CD4-positive, alpha-beta T cell treated with Interleukin-4 for 4 hours (primary cell): ENCODE measurements around the gene EFNA1.
"Not testable (repeated sequence)": the region's sequence is repeated elsewhere in the genome, so short reads cannot be mapped to it uniquely, and the experiment has no call there.

Experiments used
- DNase-seq: peaks from one replicate; pipeline ENCODE4 v3.0.0-alpha.2; 2020

The EFNA1 gene

DNA sequence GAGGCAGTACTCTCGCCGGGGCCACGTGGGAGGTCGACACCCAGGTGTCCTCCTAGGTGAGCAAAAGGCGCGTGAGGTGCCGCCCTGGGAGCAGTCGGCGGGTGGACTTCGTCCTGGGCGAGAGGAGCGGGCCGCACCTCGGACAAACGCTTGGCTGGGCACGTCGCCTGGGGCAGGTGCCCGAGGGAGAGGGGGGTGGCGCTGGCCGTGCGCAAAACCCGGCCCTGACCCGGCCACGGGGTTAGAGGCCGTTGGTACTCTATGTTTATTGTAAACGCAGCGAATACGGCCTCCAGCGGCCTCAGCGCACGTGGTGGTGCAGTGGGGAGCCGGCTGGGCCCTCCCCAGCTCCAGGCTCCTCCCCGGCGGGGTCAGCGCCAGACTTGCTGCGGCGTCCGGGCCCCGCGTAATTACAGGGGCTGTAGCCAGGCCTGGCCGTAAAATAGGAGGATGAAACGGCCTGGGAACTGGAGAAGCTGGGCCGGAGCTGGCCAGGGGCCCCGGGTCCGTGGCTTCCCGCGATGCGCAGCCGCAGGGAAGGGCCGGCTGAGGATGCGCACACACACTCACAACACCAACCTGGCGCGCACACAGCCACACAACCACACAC, 1.6 kb upstream of the EFNA1 start:
- no peak for DNase-seq

DNA sequence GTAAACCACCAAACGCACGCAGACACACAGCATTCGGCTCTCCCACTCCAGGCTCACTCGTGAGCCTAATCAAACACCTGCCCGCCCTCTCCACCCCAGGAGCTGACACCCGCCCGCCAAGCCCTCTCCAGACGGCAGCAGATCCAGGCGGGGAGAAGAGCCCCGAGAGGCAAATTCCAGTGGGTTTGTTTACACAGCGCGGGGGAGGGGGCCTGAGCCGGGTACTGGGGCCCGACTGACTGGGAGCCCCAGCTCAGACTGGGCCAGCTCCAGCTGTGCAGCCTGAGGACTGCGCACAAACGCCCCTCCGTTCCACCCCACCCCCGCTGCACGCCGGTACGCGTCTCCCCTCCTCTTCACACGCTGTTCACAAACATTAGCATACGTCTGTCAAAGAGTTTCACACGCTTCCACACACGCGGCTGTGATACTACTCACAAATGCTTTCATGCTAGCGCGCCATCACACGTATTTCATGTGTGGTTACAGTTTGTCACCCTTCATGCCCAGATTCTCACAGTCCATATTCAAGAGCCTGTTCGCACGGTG, 1.0 kb upstream of the EFNA1 start:
- DNase-seq = peak; percentile 39

DNA sequence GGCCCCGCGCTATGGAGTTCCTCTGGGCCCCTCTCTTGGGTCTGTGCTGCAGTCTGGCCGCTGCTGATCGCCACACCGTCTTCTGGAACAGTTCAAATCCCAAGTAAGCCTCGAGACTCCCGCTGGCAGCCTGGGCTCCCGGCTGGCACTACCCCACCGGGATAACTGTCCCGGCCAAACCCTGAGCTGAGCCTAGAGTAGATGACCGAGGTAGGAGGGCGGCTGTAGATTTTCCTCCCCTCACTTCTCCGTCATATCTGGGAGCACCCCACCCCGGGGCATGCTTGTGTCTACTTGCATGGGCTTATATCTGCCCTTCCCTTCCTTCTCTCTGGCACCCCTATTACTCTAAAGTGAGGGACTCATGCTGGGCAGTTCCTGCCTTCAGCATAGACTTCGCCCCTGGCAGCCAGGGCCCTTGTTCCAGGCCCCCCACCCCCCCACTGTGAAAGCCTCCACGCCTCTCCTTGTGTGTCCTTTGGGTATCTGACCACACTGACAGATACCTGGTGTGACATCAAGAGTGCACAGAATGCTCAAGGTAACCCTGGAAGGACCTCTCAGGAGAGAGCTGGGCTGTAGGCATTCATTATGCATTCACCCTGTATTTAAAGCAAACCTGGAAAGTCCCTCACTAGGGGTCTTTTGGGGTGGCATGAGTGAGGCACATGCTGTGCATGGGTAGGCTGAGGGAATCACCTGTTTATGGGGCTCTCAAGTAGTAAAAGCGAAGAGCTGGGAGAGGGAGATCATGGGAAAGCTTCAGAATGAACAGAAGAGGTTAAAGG, 485 bp downstream of the EFNA1 start:
- DNase-seq = no peak

DNA sequence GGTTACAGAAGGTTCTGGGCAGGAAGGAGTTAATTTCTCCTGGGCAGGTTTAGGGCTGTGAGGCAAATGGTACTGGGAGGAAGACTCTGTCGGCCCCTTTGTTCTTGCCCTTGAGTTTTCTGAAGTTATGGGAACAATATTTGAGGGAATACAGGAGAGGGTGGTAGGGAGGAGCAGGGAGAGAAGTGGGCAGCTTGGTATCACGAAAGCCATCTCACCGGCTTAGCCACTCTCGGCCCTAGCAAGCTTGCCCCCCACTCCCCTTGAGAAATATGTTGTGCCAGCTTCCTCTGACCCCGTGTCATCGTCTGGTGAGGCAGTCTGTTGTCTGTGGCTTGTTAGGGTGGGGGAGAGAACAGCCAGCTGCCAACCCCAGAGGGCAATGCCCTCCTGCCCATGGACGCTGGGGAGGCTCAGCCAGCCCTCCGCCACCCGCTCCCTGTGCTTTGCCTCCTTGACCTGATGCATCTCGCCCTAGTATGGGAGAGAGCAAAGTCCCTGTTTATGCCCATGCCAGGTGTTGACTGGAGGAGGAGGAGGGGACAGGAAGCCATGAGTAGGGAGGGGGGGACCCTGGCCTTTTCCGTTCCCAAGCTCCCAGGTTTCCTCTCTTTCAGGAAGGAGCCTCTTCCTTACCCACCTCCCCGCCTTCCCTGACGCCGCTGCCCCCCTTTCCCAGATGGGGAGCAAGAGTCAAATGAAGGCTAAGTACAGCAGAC, 1.2 kb downstream of the EFNA1 start:
- DNase-seq = no peak

DNA sequence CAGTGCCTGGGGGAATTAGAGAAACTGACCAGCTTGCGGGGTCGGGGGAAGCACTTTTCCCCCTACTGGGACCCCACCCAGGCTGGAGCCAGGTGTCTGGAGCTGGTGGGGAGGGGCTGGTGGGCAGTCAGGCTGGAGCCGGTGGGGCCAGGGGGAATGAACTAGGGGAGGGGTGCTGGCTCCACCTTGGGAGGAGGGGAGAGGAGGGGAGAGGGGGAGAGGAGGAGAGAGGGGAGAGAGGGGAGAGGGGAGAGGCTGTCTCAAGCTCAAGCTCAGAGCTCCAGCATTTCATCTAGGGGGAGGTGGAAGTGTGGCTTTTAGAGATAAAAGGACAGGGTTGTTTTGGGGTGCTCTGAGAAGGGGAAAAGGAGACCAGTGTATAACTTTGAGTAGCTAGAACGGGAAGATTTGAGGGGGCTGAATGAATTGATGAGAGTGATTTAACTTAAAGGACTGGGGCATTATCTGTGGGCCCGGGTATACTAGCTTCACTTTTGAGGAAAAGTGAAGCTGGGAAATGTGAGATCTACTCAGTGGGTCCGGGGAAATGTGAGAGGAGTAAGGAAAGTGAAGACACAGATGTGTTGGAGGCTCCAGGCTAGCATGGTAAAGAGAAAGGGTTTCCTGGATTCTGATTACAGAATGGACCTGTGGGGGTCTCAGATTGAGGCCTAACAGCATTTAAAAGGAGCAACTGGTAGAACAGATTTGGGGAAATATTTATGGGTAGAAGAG, 2.8 kb downstream of the EFNA1 start:
- DNase-seq = no peak

DNA sequence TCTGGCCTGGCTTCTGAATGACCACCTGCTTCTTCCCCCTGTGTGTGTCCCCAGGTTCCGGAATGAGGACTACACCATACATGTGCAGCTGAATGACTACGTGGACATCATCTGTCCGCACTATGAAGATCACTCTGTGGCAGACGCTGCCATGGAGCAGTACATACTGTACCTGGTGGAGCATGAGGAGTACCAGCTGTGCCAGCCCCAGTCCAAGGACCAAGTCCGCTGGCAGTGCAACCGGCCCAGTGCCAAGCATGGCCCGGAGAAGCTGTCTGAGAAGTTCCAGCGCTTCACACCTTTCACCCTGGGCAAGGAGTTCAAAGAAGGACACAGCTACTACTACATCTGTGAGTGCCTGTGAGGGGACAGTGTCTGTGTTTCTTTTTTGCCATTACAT, 3.6 kb downstream of the EFNA1 start:
- no peak for DNase-seq

DNA sequence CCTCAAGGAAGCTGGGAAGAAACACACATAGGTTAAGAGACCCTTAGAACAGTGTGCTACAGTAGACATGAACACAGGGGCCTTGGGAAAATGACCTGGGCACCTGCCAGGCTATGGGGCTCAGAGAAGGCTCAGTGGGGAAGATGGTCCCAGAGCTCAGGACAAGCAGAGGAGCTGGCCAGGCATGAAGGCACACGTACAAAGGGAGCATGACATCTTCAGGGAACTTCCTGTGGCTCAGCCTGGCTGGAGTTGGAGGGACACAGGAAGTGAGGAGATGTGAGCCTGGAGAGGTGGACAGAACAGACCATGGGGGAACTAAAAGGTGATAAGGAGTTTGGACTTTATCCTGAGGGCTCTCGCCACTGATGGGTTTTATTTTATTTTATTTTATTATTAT, 4.2 kb downstream of the EFNA1 start:
- DNase-seq = no peak

DNA sequence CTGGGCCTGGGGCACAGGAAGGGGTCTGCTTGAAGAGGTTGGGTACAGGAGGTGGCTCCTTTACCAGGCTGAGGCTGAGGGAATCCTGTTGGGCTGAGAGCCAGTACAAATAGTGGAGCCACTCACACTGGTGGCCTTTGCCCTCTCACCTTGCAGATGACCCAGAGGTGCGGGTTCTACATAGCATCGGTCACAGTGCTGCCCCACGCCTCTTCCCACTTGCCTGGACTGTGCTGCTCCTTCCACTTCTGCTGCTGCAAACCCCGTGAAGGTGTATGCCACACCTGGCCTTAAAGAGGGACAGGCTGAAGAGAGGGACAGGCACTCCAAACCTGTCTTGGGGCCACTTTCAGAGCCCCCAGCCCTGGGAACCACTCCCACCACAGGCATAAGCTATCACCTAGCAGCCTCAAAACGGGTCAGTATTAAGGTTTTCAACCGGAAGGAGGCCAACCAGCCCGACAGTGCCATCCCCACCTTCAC, 6.2 kb downstream of the EFNA1 start:
- no peak for DNase-seq

DNA sequence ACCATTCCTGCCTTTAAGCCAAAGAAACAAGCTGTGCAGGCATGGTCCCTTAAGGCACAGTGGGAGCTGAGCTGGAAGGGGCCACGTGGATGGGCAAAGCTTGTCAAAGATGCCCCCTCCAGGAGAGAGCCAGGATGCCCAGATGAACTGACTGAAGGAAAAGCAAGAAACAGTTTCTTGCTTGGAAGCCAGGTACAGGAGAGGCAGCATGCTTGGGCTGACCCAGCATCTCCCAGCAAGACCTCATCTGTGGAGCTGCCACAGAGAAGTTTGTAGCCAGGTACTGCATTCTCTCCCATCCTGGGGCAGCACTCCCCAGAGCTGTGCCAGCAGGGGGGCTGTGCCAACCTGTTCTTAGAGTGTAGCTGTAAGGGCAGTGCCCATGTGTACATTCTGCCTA, 6.6 kb downstream of the EFNA1 start:
- DNase-seq = no peak

DNA sequence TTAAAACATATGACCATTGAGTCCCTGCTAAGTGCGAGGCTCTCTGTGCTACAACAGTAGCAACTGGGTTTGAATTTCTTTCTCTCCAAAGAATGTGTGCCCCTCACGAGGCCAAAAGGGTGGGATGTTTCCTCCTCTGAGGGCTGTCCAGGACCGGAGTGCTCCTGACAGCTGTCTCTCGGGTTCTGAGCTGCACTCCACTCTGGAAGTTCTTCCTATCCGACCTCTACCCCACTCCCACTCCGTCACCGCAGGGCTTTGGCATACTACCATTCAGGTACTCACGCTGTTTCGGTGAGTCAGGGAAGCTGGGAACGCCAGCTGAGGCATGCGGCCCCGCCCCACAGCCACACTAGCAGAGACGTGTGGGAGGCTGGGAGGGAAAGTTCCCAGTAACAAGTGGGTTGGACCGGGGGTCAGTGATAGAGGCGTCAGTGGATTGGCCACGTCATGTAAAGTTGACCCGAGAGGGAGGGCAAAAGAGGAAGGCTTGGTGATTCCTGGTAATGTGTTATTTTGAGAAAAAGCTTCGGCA, 7.3 kb downstream of the EFNA1 start:
- peak; percentile 49 for DNase-seq

DNA sequence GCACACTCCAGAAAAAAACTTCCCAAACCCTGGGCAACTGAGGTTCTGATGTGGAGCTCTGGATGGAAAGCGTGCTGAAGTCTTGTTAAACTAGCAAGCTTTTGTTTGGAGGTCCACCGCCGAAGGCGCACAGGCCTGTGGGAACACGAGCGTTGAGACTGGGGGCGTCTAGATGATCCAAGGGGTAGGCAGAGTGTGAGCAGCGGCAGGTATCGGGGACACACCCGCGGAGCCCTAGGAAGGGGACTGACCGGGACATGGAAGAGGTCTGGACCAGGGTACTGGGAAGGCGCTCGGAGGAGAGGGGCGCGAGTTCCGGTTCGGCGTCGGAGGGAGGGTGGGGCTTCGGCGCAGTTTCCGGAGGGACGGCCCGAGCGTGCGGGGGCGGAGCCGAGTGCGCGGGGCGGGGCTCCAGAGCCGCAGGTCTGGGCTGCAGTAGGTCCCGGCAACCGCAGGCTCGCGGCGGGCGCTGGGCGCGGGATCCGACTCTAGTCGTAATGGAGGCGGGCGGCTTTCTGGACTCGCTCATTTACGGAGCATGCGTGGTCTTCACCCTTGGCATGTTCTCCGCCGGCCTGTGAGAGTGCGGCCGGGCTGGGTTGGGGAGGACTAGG, 7.8 kb downstream of the EFNA1 start, which contains the start of gene SLC50A1:
TSS of gene SLC50A1 (plus strand) at position 438 of the 614 bp plus-strand sequence. CDS start at position 498, 60 bp downstream.
- peak; percentile 86 for DNase-seq

DNA sequence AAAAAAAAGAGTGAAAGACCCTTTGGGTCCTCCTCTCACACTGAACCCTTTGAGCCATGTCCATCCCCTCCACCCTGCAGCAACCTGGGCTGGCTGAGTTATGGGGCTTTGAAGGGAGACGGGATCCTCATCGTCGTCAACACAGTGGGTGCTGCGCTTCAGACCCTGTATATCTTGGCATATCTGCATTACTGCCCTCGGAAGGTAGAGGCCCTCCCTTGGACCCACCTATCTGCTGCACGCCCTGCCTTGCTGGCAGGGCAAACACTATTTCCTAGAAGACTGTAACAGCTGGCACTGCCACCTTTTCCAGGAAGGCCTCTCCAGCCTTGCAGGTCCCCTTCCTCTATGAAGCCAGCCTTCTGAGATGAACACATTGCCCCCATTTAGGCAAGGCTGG, 9.1 kb downstream of the EFNA1 start:
- DNase-seq = no peak

DNA sequence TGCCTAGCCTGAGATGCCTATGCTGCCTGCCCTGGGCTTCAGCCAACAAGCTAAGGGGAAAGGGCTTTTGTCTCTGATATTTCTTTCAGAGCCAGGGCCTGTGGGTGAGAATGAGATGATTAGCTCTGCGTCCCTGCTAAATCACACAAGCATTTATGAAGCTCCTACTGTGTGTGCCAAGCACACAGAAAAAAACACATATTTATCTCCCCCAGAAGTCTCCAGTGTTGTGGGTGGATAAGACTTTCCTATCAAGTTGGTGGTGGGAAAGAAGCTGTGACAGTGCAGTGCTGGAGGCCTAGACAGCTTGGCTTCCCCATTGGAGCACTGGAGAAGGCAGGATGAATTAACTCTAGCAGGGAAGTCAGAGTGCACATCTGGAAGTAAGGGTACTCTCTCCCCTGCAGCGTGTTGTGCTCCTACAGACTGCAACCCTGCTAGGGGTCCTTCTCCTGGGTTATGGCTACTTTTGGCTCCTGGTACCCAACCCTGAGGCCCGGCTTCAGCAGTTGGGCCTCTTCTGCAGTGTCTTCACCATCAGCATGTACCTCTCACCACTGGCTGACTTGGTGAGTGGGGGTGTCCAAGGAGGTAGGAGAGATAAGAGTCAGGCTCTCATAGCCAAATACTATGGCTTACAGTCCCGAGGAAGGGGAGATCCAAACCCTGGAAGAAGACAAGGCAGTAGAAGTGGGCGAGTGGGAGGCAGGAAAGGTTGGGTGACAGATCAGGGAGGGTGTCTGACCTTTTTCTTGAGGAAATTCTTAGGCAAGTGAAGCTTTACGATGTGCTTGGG, 9.7 kb downstream of the EFNA1 start:
- no peak for DNase-seq

DNA sequence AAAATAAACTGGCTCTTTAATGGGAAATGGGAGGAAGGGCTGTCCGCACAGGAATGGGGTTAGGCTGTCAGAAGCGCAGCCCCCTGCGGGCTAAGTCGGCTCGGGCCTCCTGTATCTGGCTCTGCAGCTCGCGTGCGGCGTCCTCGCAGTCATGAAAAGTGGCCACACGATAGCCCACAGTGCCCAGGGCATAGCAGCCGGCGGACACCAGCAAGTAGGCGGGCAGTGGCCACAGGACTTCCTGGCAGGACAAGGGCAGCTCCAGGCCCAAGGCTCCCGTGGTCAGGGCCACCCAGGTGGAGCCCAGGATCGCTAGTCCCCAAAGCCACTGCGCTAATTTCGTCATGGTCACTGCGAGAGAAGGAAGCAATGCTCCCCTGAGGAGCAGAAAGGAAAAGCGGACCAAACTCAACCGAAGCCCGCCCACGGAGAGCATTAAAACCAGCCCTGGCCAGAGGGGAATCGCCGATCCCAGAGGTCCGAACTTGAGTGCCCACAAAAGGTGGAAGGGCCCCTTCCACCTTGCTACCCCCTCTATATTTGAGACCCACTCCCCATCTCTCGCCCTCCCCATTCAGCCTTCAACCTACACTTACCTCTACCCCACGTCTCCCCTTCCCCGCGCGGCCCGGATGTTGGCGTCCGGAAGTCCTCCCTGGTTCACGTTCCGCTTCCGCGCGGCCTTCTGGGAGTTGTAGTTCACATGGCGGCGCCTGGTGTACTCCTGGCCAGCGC, 12.4 kb downstream of the EFNA1 start, which contains the start of gene DPM3:
TSS of gene DPM3 (minus strand) at position 637 of the 735 bp plus-strand sequence. CDS start at position 346, 291 bp downstream.
- DNase-seq = peak; percentile 79

DNA sequence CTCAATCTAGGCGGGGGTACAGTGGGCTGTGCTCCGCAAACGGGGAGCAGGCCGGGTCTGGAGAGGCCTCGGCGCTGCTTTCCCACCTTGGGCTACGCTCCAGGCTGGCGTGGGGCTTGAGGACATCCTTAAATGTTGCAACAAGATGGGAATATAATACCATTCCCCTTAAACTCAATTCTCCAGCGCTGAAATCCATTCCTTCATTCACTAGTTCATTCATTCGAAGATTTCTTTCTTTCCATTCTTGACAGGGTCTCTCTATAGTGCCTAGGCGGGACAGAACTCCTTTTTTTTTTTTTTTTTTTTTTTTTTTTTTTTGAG, 12.9 kb downstream of the EFNA1 start:
- no peak for DNase-seq

DNA sequence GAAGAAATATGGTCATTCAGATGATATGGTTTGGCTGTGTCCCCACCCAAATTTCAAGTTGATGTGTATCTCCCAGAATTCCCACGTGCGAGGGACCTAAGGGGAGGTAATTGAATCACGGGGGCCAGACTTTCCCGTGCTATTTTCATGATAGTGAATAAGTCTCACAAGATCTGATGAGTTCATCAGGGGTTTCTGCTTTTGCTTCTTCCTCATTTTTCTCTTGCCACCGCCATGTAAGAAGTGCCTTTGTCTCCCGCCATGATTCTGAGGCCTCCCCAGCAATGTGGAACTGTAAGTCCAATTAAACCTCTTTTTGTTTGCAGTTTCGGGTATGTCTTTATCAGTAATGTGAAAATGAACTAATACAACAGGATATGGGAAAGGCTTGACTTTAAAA, 14.1 kb downstream of the EFNA1 start:
- no peak for DNase-seq

DNA sequence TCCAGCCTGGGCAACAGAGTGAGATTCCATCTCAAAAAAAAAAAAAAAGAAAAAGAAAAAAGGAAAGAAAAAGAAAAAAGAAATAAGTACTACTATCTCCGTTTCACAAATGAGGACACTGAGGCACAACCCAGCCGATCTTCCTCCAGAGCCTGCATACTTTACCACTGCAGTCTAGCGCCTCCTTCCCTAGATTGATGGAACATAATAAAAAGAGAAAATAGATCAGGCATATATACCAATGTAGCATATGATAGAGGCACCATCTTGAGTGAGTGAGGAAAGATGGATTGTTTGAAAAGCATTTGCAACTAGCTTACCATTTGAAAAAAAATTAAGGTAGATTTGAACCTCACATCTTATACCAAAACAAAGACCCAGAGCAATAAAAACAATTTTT, 17.8 kb downstream of the EFNA1 start:
- DNase-seq = no peak

DNA sequence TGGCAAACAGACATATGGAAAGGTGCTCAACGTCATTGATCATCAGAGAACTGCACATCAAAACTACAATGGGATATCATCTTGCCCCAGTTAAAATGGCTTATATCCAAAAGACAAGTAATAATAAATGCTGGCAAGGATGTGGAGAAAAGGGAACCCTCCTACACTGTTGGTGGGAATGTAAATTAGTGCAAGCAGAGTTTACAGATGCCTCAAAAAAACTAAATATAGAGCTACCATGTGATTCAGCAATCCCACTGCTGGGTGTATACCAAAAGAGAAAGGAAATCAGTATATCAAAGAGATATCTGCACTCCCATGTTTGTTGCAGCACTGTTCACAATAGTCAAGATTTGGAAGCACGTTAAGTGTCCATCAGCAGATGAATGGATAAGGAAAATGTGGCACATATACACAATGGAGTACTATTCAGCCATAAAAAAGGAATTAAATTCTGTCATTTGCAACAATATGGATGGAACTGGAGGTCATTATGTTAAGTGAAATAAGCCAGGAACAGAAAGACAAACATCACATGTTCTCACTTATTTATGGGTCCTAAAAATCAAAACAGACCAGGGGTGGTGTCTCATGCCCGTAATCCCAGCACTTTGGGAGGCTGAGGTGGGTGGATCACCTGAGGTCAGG, 28.4 kb downstream of the EFNA1 start:
- DNase-seq = not testable (repeated sequence)

DNA sequence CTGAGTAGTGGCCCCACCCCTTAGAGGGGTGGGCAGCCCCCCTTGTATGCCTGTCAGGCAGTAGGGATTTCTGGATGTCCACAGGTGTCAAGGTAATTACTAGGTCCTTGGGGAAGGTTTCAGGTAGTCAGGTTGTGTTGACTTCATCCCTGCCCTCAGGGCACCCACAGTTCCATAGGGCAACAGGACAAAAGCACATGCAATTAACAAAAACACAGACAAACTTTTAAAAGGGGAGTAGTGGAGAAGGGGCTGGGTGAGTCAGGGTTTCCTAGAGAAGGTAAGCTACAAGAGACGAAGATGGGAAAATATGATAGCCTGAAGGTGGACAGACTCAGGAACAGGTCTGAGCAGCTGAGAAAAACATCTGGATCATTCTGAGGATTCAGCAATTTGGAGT, 31.3 kb downstream of the EFNA1 start:
- DNase-seq = no peak

DNA sequence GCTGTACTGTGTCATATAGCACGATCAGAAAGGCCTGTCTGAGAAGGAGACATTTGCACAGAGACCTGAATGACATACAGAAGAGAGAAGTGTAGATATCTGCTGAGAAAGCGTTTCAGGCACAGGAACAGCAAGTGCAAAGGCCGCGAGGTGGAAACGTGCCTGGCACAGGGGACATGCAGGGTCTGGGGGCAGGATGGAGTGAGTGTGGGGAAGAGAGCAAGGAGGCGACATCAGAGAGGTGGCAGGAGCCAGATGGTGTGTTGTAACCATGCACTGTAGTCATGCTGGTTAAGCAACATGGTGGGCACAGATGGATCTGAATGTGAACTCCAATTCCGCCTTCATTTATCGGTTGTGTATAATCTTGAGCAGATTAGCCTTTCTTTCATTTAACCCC, 32.5 kb downstream of the EFNA1 start:
- DNase-seq = no peak
